Measurements from ENCODE around the gene SMTN. TPM values are rescaled to one million over a fixed set of nuclear protein-coding genes. Genes with fewer than 3 reads are reported as not detected.

SMTN gene
- polyA plus RNA-seq, 1 of the 3 experiments (the other 2 are of a cell fraction): 30.4 TPM

DNA sequence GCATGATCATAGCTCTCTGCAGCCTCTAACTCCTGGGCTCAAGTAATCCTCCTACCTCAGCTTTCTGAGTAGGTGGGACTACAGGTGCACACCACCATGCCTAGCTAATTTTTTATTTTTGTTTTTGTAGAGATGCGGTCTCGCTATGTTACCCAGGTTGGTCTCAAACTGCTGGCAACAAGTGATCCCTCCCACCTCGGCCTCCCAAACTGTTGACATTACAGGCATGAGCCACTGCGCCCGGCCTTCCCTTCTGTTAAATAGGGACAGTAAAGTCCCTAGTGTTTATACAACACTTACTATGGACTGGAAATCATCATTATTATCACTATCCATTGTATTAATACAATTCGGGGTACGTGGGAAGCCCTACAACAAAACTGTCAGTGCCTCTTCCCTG lies 13.6 kb downstream of the SMTN start (continued):
- TF ChIP-seq, protein P1, sequence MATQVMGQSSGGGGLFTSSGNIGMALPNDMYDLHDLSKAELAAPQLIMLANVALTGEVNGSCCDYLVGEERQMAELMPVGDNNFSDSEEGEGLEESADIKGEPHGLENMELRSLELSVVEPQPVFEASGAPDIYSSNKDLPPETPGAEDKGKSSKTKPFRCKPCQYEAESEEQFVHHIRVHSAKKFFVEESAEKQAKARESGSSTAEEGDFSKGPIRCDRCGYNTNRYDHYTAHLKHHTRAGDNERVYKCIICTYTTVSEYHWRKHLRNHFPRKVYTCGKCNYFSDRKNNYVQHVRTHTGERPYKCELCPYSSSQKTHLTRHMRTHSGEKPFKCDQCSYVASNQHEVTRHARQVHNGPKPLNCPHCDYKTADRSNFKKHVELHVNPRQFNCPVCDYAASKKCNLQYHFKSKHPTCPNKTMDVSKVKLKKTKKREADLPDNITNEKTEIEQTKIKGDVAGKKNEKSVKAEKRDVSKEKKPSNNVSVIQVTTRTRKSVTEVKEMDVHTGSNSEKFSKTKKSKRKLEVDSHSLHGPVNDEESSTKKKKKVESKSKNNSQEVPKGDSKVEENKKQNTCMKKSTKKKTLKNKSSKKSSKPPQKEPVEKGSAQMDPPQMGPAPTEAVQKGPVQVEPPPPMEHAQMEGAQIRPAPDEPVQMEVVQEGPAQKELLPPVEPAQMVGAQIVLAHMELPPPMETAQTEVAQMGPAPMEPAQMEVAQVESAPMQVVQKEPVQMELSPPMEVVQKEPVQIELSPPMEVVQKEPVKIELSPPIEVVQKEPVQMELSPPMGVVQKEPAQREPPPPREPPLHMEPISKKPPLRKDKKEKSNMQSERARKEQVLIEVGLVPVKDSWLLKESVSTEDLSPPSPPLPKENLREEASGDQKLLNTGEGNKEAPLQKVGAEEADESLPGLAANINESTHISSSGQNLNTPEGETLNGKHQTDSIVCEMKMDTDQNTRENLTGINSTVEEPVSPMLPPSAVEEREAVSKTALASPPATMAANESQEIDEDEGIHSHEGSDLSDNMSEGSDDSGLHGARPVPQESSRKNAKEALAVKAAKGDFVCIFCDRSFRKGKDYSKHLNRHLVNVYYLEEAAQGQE (IDR thresholded peaks at IDR 0.05; ENCODE audit: low read depth, low read length): no peak
- no peak for TF ChIP-seq SMC3 (IDR thresholded peaks at IDR 0.05; ENCODE audit: low read depth, low read length)
- TF ChIP-seq TCF12 (IDR thresholded peaks at IDR 0.05): no peak
- TF ChIP-seq, protein P2, sequence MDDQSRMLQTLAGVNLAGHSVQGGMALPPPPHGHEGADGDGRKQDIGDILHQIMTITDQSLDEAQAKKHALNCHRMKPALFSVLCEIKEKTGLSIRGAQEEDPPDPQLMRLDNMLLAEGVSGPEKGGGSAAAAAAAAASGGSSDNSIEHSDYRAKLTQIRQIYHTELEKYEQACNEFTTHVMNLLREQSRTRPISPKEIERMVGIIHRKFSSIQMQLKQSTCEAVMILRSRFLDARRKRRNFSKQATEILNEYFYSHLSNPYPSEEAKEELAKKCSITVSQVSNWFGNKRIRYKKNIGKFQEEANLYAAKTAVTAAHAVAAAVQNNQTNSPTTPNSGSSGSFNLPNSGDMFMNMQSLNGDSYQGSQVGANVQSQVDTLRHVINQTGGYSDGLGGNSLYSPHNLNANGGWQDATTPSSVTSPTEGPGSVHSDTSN (IDR thresholded peaks at IDR 0.05): no peak
- TF ChIP-seq POLR2AphosphoS5 (IDR thresholded peaks at IDR 0.05; ENCODE audit: low read depth, low read length): no peak

DNA sequence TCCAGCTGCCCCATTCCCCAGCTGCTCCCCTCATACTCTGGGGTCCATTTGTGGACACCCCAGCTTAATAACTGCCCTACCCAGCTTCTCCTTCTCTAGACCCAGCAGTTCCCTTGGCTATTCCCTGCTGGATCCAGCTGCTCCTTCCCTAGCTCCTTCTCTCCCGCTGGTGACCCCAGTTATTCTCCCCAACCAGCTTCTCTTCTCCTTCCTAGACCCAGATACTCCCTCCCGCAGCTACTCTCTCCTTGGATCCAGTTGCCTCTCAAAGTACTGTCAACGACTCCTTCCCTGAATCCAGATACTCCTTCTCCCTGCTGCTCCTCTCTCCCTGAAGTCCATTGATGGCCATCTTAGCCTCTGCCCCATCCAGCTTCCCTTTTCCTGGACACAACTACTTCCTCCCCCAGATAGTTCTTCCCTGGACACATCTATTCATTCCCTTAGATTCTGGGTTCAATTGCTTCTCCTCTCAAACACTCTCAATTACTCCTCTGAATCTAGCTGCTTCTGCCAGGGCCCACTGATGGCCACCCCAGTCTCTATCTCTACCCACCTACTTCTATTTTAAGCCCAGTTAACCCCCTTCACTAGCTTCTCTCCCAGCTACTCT lies 14.6 kb downstream of the SMTN start:
- WGBS (ENCODE audit: low lambda C conversion rate): 89% methylated on average over 3 of the region's 3 CpGs
- Histone ChIP-seq H3K4me3 (ENCODE audit: low read depth in 2 of 2, low read length in 1 of 2) (no peak overlapping the region), H3K4me2 (no peak overlapping the region), H3K27ac (ENCODE audit: low read depth in 2 of 2, low read length in 1 of 2) (no peak overlapping the region), H3K9me3 (no peaks in the 10 kb centered on the region), H3K9ac (no peak overlapping the region), H3F3A (replicated peaks; ENCODE audit: insufficient read depth) (peaks cover 3% of the 10 kb centered on the region), H3K4me1 (ENCODE audit: control insufficient read depth in 1 of 2, insufficient read depth in 2 of 2, low read depth in 1 of 2, low read length in 1 of 2) (no peaks in the 10 kb centered on the region; a peak in 1 of 4 replicates), H3K9me2 (no peaks in the 10 kb centered on the region), H3K27me3 (ENCODE audit: insufficient read depth) (no peaks in the 10 kb centered on the region), H2AFZ (ENCODE audit: low read depth) (no peak overlapping the region), H3K79me2 (ENCODE audit: insufficient read depth) (no peaks in the 10 kb centered on the region), H3K36me3 (replicated peaks in 1 of 2; ENCODE audit: control insufficient read depth in 1 of 2, insufficient read depth in 2 of 2, low read length in 1 of 2) (peaks cover 12 to 40% of the 10 kb centered on the region in 2 experiments), H4K20me1 (ENCODE audit: insufficient read depth) (no peaks in the 10 kb centered on the region)
- DNase-seq: no peak
- ChIA-PET POLR2A (interaction anchor here (0.5 to 1.0 kb wide), 2 partner anchors 11 to 137 kb away, joined by 3 to 4 read pairs; partner anchors contain the start of gene SELENOM), CTCF (interaction anchor here (0.5 to 4.7 kb wide), 9 partner anchors 10 to 350 kb away, joined by 3 to 39 read pairs (median 3); partner anchors contain the start of gene SELENOM)
- TF ChIP-seq, protein P3, sequence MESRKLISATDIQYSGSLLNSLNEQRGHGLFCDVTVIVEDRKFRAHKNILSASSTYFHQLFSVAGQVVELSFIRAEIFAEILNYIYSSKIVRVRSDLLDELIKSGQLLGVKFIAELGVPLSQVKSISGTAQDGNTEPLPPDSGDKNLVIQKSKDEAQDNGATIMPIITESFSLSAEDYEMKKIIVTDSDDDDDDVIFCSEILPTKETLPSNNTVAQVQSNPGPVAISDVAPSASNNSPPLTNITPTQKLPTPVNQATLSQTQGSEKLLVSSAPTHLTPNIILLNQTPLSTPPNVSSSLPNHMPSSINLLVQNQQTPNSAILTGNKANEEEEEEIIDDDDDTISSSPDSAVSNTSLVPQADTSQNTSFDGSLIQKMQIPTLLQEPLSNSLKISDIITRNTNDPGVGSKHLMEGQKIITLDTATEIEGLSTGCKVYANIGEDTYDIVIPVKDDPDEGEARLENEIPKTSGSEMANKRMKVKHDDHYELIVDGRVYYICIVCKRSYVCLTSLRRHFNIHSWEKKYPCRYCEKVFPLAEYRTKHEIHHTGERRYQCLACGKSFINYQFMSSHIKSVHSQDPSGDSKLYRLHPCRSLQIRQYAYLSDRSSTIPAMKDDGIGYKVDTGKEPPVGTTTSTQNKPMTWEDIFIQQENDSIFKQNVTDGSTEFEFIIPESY (IDR thresholded peaks at IDR 0.05; ENCODE audit: borderline replicate concordance, low read depth): no peak
- no peak for TF ChIP-seq SIN3A (IDR thresholded peaks at IDR 0.05; ENCODE audit: borderline replicate concordance, low read depth, low read length)
- no peak for TF ChIP-seq TCF12 (IDR thresholded peaks at IDR 0.05)
- no peak for TF ChIP-seq JUND (IDR thresholded peaks at IDR 0.05)
- no peak for TF ChIP-seq NRF1 (IDR thresholded peaks at IDR 0.05; ENCODE audit: low read depth, low read length)
- no peak for TF ChIP-seq FOSL2 (IDR thresholded peaks at IDR 0.05; ENCODE audit: borderline replicate concordance, low read depth)
- no peak for TF ChIP-seq NFIC (IDR thresholded peaks at IDR 0.05; ENCODE audit: borderline replicate concordance)
- TF ChIP-seq, protein P1 (IDR thresholded peaks at IDR 0.05; ENCODE audit: low read depth, low read length): no peak
- TF ChIP-seq, protein P4, sequence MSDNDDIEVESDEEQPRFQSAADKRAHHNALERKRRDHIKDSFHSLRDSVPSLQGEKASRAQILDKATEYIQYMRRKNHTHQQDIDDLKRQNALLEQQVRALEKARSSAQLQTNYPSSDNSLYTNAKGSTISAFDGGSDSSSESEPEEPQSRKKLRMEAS (IDR thresholded peaks at IDR 0.05; ENCODE audit: low read depth): no peak
- no peak for TF ChIP-seq MXI1 (IDR thresholded peaks at IDR 0.05; ENCODE audit: low read depth, low read length)
- no peak for TF ChIP-seq ELF1 (IDR thresholded peaks at IDR 0.05)

Data from SK-N-SH (cell line).